Measurements from ENCODE around the gene SPRR2E.
"Not testable (repeated sequence)": the region's sequence is repeated elsewhere in the genome, so short reads cannot be mapped to it uniquely, and the experiment has no call there.

SPRR2E gene

GRCh38 chr1:153070243-153070642 is 24.1 kb downstream of the SPRR2E start:
- in situ Hi-C loops (cut with MboI; ENCODE audit: low sequenced_read_pairs) = no loop called here

GRCh38 chr1:153058826-153059784 is 35.2 kb downstream of the SPRR2E start:
- in situ Hi-C loops (cut with MboI; ENCODE audit: low sequenced_read_pairs) = no loop called here

- in situ Hi-C loops (cut with MboI; ENCODE audit: low sequenced_read_pairs) = no loop called here
Measured at GRCh38 chr1:153058154-153058553, 36.2 kb downstream of the SPRR2E start.

- in situ Hi-C loops (cut with MboI; ENCODE audit: low sequenced_read_pairs) = no loop called here
Measured at GRCh38 chr1:153057375-153057774, 37.0 kb downstream of the SPRR2E start, which contains the start of gene SPRR2A. SPRR2A (minus strand) TSS chr1:153057512; CDS start chr1:153056735, 777 bp downstream.

- in situ Hi-C loops (cut with MboI; ENCODE audit: low sequenced_read_pairs) = not testable (repeated sequence)
Measured at GRCh38 chr1:153056111-153056510, 38.2 kb downstream of the SPRR2E start.

- in situ Hi-C loops (cut with MboI; ENCODE audit: low sequenced_read_pairs) = no loop called here
Measured at GRCh38 chr1:153049211-153049610, 45.1 kb downstream of the SPRR2E start.
